H1 (cell line): ENCODE measurements around the gene ALG1. TPM values are rescaled to one million over a fixed set of nuclear protein-coding genes. Genes with fewer than 3 reads are reported as not detected.

Experiments used
- CTCF ChIA-PET: fragments of 300-600 bp; sonication (Branson Sonifier 250); formaldehyde crosslinking; loops from one replicate; lab custom pipeline; 2021; ENCODE audit not compliant: partially characterized antibody; lab: Charles Lee
- POLR2A ChIA-PET: fragments of 300-600 bp; sonication (Branson Sonifier 250); formaldehyde crosslinking; loops from one replicate; lab custom pipeline; 2021; ENCODE audit warnings: inconsistent platforms; ENCODE audit not compliant: partially characterized antibody; lab: Charles Lee
- DNase-seq, 2 experiments: peaks; one replicate each; pipeline versions ENCODE4 v3.0.0 to v3.0.0-alpha.2; 2010 to 2022; ENCODE audit warnings: low spot score in 2 of 2, low read depth in 1 of 2, mixed read lengths in 1 of 2
- FAIRE-seq: peaks from 2 replicates; lab custom pipeline; 2011; peaks lifted over from hg19 to GRCh38; lab: Jason Lieb, UNC
- H2AFZ ChIP-seq: 2 replicates; pipeline ENCODE4 v1.8.1; 2012; ENCODE audit warnings: low read length, inconsistent platforms
- H2AK5ac ChIP-seq: 2 replicates; pipeline ENCODE4 v1.6.1; 2013; ENCODE audit warnings: low read depth, low read length
- H2BK120ac ChIP-seq: replicated peaks from 2 replicates; pipeline ENCODE3; 2013; ENCODE audit warnings: low read depth, low read length, inconsistent platforms
- H2BK12ac ChIP-seq: 2 replicates; pipeline ENCODE4 v1.6.1; 2013; ENCODE audit warnings: low read depth, low read length
- H2BK15ac ChIP-seq: 2 replicates; pipeline ENCODE4 v1.6.1; 2013; ENCODE audit warnings: low read length
- H2BK20ac ChIP-seq: 2 replicates; pipeline ENCODE4 v1.6.1; 2013; ENCODE audit warnings: low read length
- H2BK5ac ChIP-seq: 2 replicates; pipeline ENCODE4 v1.6.1; 2013; ENCODE audit warnings: low read depth, low read length
- H3K14ac ChIP-seq: 2 replicates; pipeline ENCODE4 v1.6.1; 2013; ENCODE audit warnings: inconsistent platforms; ENCODE audit not compliant: insufficient read length
- H3K18ac ChIP-seq: 2 replicates; pipeline ENCODE4 v1.6.1; 2013; ENCODE audit warnings: low read length; ENCODE audit errors: extremely low read depth
- H3K23ac ChIP-seq: 2 replicates; pipeline ENCODE4 v1.6.1; 2013; ENCODE audit warnings: inconsistent platforms; ENCODE audit not compliant: insufficient read length
- H3K23me2 ChIP-seq: 2 replicates; pipeline ENCODE4 v1.6.1; 2013; ENCODE audit warnings: low read depth, low read length
- H3K27ac ChIP-seq: 2 replicates; pipeline ENCODE4 v1.6.1; 2011; ENCODE audit warnings: low read depth, low read length, inconsistent platforms
- H3K27me3 ChIP-seq, 4 experiments: replicated peaks in 1 of 4; 1 replicate in 1 of 4; 2 replicates in 3 of 4; pipeline versions ENCODE4 v1.6.1 to v1.8.1; 2011 to 2013; ENCODE audit warnings: low read length in 3 of 4, mild to moderate bottlenecking in 3 of 4, inconsistent platforms in 2 of 4, mixed read lengths in 2 of 4, moderate library complexity in 1 of 4; ENCODE audit not compliant: control insufficient read depth in 3 of 4, insufficient read depth in 3 of 4; ENCODE audit errors: extremely low read depth in 1 of 4
- H3K36me3 ChIP-seq, 4 experiments: 2 replicates each; pipeline versions ENCODE4 v1.6.1 to v1.8.1; 2011 to 2013; ENCODE audit warnings: mild to moderate bottlenecking in 4 of 4, low read length in 3 of 4, moderate library complexity in 2 of 4, control low read depth in 1 of 4, inconsistent platforms in 1 of 4; ENCODE audit not compliant: insufficient read depth in 4 of 4, control insufficient read depth in 2 of 4
- H3K4ac ChIP-seq: replicated peaks from 2 replicates; pipeline ENCODE3; 2013; ENCODE audit warnings: low read length, low read depth, mixed read lengths, inconsistent platforms; ENCODE audit not compliant: insufficient read length
- H3K4me1 ChIP-seq, 4 experiments: replicated peaks in 1 of 4; 1 replicate in 1 of 4; 2 replicates in 3 of 4; pipeline versions ENCODE4 v1.6.1 to v1.8.1; 2011 to 2013; ENCODE audit warnings: low read length in 3 of 4, inconsistent platforms in 2 of 4, mixed read lengths in 1 of 4; ENCODE audit not compliant: insufficient read depth in 4 of 4, control insufficient read depth in 3 of 4
- H3K4me2 ChIP-seq, 2 experiments: 2 replicates each; pipeline versions ENCODE4 v1.6.1 to v1.8.1; 2011 to 2013; ENCODE audit warnings: low read depth in 2 of 2, low read length in 2 of 2, control low read depth in 1 of 2, inconsistent platforms in 1 of 2, mild to moderate bottlenecking in 1 of 2; ENCODE audit not compliant: insufficient read depth in 1 of 2
- H3K4me3 ChIP-seq, 4 experiments: fragments of 200-600, 300-600 bp in 1 of 4; sonication (generic), shearing (Covaris generic), sonication (Bioruptor Twin) in 1 of 4; 2 replicates each; pipeline versions ENCODE4 v1.5.1 to v1.8.1; 2011 to 2016; ENCODE audit warnings: low read length in 4 of 4, low read depth in 3 of 4, control low read depth in 2 of 4, inconsistent platforms in 2 of 4, mild to moderate bottlenecking in 2 of 4, mixed read lengths in 1 of 4, moderate library complexity in 1 of 4; ENCODE audit not compliant: insufficient read depth in 2 of 4; ENCODE audit errors: extremely low read depth in 1 of 4
- H3K56ac ChIP-seq: replicated peaks from 2 replicates; pipeline ENCODE3; 2013; ENCODE audit warnings: low read depth, mild to moderate bottlenecking, mixed read lengths, low read length, inconsistent platforms; ENCODE audit not compliant: insufficient read length
- H3K79me1 ChIP-seq: 2 replicates; pipeline ENCODE4 v1.6.1; 2013; ENCODE audit warnings: low read depth, low read length, control low read depth
- H3K79me2 ChIP-seq, 2 experiments: 2 replicates each; pipeline versions ENCODE4 v1.6.1 to v1.8.1; 2012 to 2013; ENCODE audit warnings: low read length in 2 of 2, mild to moderate bottlenecking in 2 of 2, inconsistent platforms in 1 of 2; ENCODE audit not compliant: insufficient read depth in 2 of 2, control insufficient read depth in 1 of 2
- H3K9ac ChIP-seq, 4 experiments: replicated peaks in 1 of 4; 1 replicate in 1 of 4; 2 replicates in 3 of 4; pipeline versions ENCODE4 v1.6.1 to v1.8.1; 2011 to 2013; ENCODE audit warnings: low read depth in 3 of 4, low read length in 3 of 4, control low read depth in 2 of 4, mild to moderate bottlenecking in 2 of 4, moderate library complexity in 2 of 4, inconsistent platforms in 1 of 4; ENCODE audit errors: extremely low read depth in 1 of 4
- H3K9me3 ChIP-seq, 2 experiments: 2 replicates each; pipeline versions ENCODE4 v1.6.1 to v1.8.1; 2012 to 2013; ENCODE audit warnings: mild to moderate bottlenecking in 2 of 2, moderate library complexity in 2 of 2, control low read depth in 1 of 2, inconsistent platforms in 1 of 2, low read depth in 1 of 2, low read length in 1 of 2, mixed read lengths in 1 of 2; ENCODE audit not compliant: insufficient read depth in 2 of 2
- H4K20me1 ChIP-seq, 2 experiments: replicated peaks in 1 of 2; 2 replicates each; pipeline versions ENCODE3 to v1.8.1; 2011 to 2013; ENCODE audit warnings: inconsistent platforms in 2 of 2, low read length in 2 of 2, mild to moderate bottlenecking in 1 of 2; ENCODE audit not compliant: insufficient read depth in 2 of 2, control insufficient read depth in 1 of 2
- H4K5ac ChIP-seq: 2 replicates; pipeline ENCODE4 v1.6.1; 2013; ENCODE audit warnings: low read length, low read depth, mixed read lengths, inconsistent platforms; ENCODE audit not compliant: insufficient read length
- H4K8ac ChIP-seq: 2 replicates; pipeline ENCODE4 v1.8.0; 2013; ENCODE audit warnings: mild to moderate bottlenecking, moderate library complexity, low read length, inconsistent platforms; ENCODE audit not compliant: insufficient read depth; ENCODE audit errors: extremely low read depth
- H4K91ac ChIP-seq: replicated peaks from 2 replicates; pipeline ENCODE3; 2013; ENCODE audit warnings: low read length, mixed read lengths, inconsistent platforms; ENCODE audit not compliant: insufficient read length
- BCL11A ChIP-seq, 2 experiments: IDR thresholded peaks; one replicate each; pipeline ENCODE4 v1.6.1; 2011; ENCODE audit warnings: low read depth in 2 of 2, low read length in 2 of 2, mild to moderate bottlenecking in 2 of 2
- CHD1 ChIP-seq: IDR thresholded peaks from 2 replicates; pipeline ENCODE4 v1.6.1; 2012; ENCODE audit warnings: low read depth, low read length, improper control_type of control experiment
- KDM1A ChIP-seq: fragments of 200-600, 300-600 bp; sonication (generic); IDR thresholded peaks from 2 replicates; pipeline ENCODE4 v1.7.1; 2016; ENCODE audit warnings: mild to moderate bottlenecking, low read length, borderline replicate concordance
- NANOG ChIP-seq: IDR thresholded peaks from 2 replicates; pipeline ENCODE4 v1.6.1; 2011; ENCODE audit warnings: low read length, low read depth, mild to moderate bottlenecking, inconsistent platforms; ENCODE audit not compliant: insufficient read depth, poor library complexity, severe bottlenecking
- SP2 ChIP-seq: IDR thresholded peaks from 2 replicates; pipeline ENCODE4 v1.6.1; 2012; ENCODE audit warnings: mild to moderate bottlenecking, low read length, inconsistent platforms
- TAF1 ChIP-seq: IDR thresholded peaks from 2 replicates; pipeline ENCODE4 v1.6.1; 2011; ENCODE audit warnings: mild to moderate bottlenecking, low read depth, low read length
- WGBS, 2 experiments: shearing (Covaris generic) in 1 of 2; methylation state at CpG; one replicate each; pipeline versions ENCODE4 v1.1.6 to v1.1.7; 2013 to 2015; ENCODE audit warnings: low lambda C conversion rate in 2 of 2, mixed read lengths in 2 of 2, inconsistent platforms in 1 of 2, low coverage in 1 of 2, missing lambda C conversion rate in 1 of 2; ENCODE audit not compliant: insufficient replicate concordance in 2 of 2, insufficient coverage in 1 of 2, insufficient read length in 1 of 2; ENCODE audit errors: extremely low coverage in 1 of 2, missing lambda C conversion rate in 1 of 2; 5-methylcytosine and 5-hydroxymethylcytosine counted together
- polyA plus RNA-seq, 7 experiments: library from polyadenylated mRNA; depleted of rRNA in 3 of 7; stranded (reverse) in 5 of 7; unstranded in 2 of 7; fragments of >200 nt in 5 of 7; fragments of 200-250 nt in 2 of 7; gene quantifications; 1 replicate in 5 of 7; 2 replicates in 1 of 7; 4 replicates in 1 of 7; pipeline versions ENCODE4 v1.2.1 to v1.2.3, GENCODE V29; 2011 to 2013; ENCODE audit warnings: missing spikeins in 2 of 7, mixed read lengths in 2 of 7
- total RNA-seq: library from RNA; stranded (reverse); fragmentation: NEBNext Ultra II Directional; extraction: Animal tissue kit (Norgen Biotek cat#: 25700); gene quantifications from 2 replicates; pipeline ENCODE4 v1.2.1, GENCODE V29; 2021
- TF ChIP-seq, protein P1 (sequence below), 3 experiments: IDR thresholded peaks; 1 replicate in 2 of 3; 2 replicates in 1 of 3; pipeline versions ENCODE4 v1.5.1 to v1.6.1; 2011; ENCODE audit warnings: low read length in 3 of 3, mild to moderate bottlenecking in 3 of 3, inconsistent platforms in 2 of 3, low read depth in 1 of 3, moderate library complexity in 1 of 3; ENCODE audit not compliant: insufficient read depth in 1 of 3; ENCODE audit errors: control extremely low read depth in 1 of 3

The ALG1 gene
- total and polyA plus RNA-seq, 2 of the 8 experiments (the other 6 are each of a cell fraction or from before 2014, with no cell fraction given) = 34.8 to 46.5 TPM

DNA sequence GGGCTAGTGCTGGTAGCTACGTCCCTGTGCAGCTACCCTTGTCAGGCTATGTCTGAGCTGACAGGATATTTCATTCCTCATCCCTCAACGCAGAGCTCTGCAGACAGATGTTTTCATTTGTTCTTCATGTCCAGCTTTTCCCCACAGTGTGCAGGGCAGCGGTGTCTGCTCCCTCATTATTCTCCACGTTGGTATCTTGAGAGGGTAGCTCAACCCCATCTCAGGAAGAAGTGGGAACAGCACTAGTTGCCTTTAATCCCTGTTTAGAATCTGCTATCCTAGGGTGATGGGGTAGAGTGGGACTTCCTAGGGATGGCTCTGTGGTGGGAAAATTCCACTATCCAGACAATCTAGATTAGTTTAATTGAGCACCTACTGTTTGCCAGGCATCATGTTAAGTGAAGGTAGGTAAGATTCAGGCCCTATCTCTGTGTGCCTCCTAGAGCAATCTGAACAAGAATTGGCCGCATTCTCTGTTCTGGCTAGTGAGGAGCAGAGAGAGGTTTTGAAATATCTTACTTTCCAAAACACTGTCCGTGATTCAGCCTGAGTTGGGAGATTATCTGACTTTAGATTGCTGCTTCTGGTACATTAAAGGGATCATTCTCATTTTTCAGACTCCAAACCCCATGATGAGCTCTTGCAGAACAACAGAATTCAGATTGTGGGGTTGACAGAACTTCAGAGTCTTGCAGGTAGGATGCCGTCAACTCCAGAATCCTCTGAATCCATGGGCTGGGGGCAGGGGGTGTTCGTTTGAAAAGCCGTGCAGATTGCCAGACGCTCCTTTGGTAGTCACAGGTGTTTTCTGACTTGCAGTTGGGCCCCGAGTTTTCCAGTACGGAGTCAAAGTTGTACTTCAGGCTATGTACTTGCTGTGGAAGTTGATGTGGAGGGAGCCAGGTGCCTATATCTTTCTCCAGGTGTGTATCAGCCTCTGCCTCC lies 963 bp downstream of the ALG1 start:
- no peak overlapping the region; the same call in 1 of the 2 replicates for H2AK5ac ChIP-seq
- 0 out of 2 replicates have a peak overlapping the region, but pooled peaks have one; percentile 50 for H3K27ac ChIP-seq
- H3K4me1 ChIP-seq = peaks cover 0 to 6% (median 5%) of the 10 kb centered on the region in 4 experiments; a peak in 5 of 7 replicates
- peak overlapping the region; percentile 61 to 89 (median 82) for H3K9ac ChIP-seq
- POLR2A ChIA-PET = interaction anchor here (0.7 to 2.7 kb wide), 9 partner anchors 9 to 371 kb away, joined by 3 to 17 read pairs (median 3); no protein-coding TSS in a partner anchor
- H2BK15ac ChIP-seq = peak overlapping the region; percentile 53; the same call in 1 of the 2 replicates
- peak overlapping the region; percentile 75; the same call in 1 of the 2 replicates for H2BK5ac ChIP-seq
- peak overlapping the region; percentile 90 for H3K56ac ChIP-seq
- peak overlapping the region; percentile 59 to 87 (median 77) for H3K4me3 ChIP-seq
- no peak overlapping the region for H3K14ac ChIP-seq
- H2AFZ ChIP-seq = 0 out of 2 replicates have a peak overlapping the region, but pooled peaks have one; percentile 63
- H3K27me3 ChIP-seq = 0 out of 7 replicates have a peak, but pooled peaks cover 0 to 3% (median 0%) of the 10 kb centered on the region in 4 experiments
- peaks cover 0 to 1% of the 10 kb centered on the region in 2 experiments for H4K20me1 ChIP-seq
- H3K79me2 ChIP-seq = peaks cover 7 to 22% of the 10 kb centered on the region in 2 experiments
- no peak for DNase-seq
- WGBS, 2 experiments = 71% methylated on average over 12 of the region's 12 CpGs; no CpG with 5 or more reads in 1 of the 2 experiments
- peak overlapping the region; percentile 84 for H4K91ac ChIP-seq
- no peak overlapping the region for H3K18ac ChIP-seq
- peaks cover 4% of the 10 kb centered on the region; the same call in 1 of the 2 replicates for H3K79me1 ChIP-seq
- FAIRE-seq = no peak
- H2BK12ac ChIP-seq = 0 out of 2 replicates have a peak overlapping the region, but pooled peaks have one; percentile 33
- no peak overlapping the region for H2BK20ac ChIP-seq
- peak overlapping the region; percentile 40 for H4K5ac ChIP-seq
- peak overlapping the region; percentile 70 for H3K4ac ChIP-seq
- H3K4me2 ChIP-seq = peak overlapping the region; percentile 88 to 100
- H3K9me3 ChIP-seq = no peaks in the 10 kb centered on the region
- CTCF ChIA-PET = interaction anchor here (0.7 to 27.9 kb wide), 6 partner anchors 12 to 84 kb away, joined by 3 to 625 read pairs (median 3); partner anchors contain the start of gene C16orf89
- H2BK120ac ChIP-seq = peak overlapping the region; percentile 3
- H4K8ac ChIP-seq = peak overlapping the region; percentile 92
- peaks cover 0 to 27% (median 12%) of the 10 kb centered on the region in 4 experiments; a peak in 7 of 8 replicates for H3K36me3 ChIP-seq
- peaks cover 6% of the 10 kb centered on the region for H3K23me2 ChIP-seq
- H3K23ac ChIP-seq = no peak overlapping the region
- TF ChIP-seq SP2 (no peak), BCL11A (IDR thresholded peaks at IDR 0.05; ENCODE audit: low read depth in 2 of 2, low read length in 2 of 2) (no peak), TAF1 (no peak), KDM1A (no peak), NANOG (no peak), CHD1 (no peak)
- TF ChIP-seq, protein P1, sequence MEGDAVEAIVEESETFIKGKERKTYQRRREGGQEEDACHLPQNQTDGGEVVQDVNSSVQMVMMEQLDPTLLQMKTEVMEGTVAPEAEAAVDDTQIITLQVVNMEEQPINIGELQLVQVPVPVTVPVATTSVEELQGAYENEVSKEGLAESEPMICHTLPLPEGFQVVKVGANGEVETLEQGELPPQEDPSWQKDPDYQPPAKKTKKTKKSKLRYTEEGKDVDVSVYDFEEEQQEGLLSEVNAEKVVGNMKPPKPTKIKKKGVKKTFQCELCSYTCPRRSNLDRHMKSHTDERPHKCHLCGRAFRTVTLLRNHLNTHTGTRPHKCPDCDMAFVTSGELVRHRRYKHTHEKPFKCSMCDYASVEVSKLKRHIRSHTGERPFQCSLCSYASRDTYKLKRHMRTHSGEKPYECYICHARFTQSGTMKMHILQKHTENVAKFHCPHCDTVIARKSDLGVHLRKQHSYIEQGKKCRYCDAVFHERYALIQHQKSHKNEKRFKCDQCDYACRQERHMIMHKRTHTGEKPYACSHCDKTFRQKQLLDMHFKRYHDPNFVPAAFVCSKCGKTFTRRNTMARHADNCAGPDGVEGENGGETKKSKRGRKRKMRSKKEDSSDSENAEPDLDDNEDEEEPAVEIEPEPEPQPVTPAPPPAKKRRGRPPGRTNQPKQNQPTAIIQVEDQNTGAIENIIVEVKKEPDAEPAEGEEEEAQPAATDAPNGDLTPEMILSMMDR (IDR thresholded peaks at IDR 0.05; ENCODE audit: control extremely low read depth in 1 of 3, insufficient read depth in 1 of 3, low read depth in 1 of 3, low read length in 3 of 3) = no peak
